EH (cell line): Measurements from ENCODE around the gene LRCOL1.

Source experiments
- DNase-seq: peaks from one replicate; pipeline ENCODE4 v3.0.0-alpha.2; 2015; ENCODE audit warnings: low read depth

LRCOL1 gene

GRCh38 chr12:132562489-132563021 is 47.8 kb downstream of the LRCOL1 start:
- no peak for DNase-seq

DNA sequence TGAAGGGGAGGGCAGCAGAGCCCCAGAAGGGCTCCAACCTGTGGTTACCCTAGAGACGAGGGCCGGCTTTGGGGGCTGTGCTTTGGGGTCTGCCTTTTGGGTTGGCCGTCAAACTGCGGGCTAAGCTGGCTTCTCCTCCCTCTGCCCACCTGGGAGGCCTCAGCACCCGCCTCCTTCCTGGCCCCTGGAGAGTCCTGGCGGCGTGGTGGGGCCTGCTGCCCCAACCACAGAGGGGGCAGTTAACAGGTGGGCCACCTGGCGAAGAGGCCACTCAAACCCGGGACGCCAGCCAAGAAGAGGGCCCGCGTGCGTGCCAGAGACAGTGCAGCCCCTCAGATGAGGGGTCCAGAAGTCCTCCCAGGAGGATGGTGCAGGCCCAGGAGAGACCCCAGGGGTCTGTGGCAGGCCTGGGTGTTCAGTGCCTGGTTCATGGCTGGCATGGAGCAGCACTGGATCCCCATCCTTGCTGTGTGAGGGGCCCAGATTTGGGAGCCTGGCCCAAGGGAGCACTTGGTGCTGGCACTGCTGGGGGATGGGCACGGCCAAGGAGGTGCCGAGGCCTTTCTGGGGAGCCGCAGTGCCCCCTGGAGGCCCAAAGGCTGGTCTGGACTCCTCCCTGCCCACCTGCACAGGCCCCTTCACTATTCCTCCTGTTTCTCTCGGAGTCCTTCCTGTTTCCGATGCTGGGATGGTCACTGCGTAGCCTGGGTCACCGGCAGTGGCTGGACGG is 48.8 kb downstream of the LRCOL1 start:
- peak; percentile 13 for DNase-seq

- peak; percentile 60 for DNase-seq
These were observed 49.6 kb downstream of the LRCOL1 start for GRCh38 chr12:132560614-132561426.

GRCh38 chr12:132560364-132560613 is 50.1 kb downstream of the LRCOL1 start:
- DNase-seq: no peak

GRCh38 chr12:132559652-132560363 is 50.6 kb downstream of the LRCOL1 start:
- peak; percentile 60 for DNase-seq

DNA sequence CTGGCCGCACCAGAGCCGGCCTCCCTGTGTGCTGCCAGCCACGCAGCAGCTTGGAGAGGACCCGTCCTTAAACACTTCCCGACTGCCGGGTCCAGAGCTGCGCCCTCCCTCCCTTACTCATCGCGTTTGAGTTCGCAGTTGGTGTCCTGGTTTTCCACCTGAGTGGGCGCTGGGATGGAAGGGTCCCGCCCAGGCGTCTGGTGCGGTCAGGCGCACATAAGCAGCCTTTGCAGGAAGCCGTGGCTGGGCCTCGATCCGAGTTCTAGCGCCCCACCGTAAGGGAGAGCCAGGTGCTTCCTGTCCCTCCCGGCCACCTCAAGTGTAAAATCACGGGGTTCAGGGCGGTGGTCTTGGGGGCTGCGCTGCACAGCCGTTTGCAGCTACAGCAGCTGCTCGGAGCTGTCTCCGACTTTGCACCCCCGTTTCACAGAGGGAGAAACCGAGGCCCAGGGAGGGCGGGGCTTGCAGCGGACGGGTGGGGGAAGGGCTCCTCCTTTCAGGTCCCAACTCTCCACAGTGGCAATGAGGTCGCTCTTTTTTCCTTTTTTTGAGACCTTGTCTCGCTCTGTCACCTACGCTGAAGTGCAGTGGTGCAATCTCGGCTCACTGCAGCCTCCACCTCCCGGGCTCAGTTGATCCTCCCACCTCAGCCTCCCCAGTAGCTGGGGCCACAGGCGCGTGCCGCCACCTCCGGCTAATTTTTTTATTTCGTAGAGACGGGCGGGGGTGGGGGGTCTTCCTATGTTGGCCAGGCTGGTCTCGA is 51.3 kb downstream of the LRCOL1 start:
- DNase-seq: no peak

- DNase-seq: no peak
These were observed 52.1 kb downstream of the LRCOL1 start for GRCh38 chr12:132558042-132558856.

DNA sequence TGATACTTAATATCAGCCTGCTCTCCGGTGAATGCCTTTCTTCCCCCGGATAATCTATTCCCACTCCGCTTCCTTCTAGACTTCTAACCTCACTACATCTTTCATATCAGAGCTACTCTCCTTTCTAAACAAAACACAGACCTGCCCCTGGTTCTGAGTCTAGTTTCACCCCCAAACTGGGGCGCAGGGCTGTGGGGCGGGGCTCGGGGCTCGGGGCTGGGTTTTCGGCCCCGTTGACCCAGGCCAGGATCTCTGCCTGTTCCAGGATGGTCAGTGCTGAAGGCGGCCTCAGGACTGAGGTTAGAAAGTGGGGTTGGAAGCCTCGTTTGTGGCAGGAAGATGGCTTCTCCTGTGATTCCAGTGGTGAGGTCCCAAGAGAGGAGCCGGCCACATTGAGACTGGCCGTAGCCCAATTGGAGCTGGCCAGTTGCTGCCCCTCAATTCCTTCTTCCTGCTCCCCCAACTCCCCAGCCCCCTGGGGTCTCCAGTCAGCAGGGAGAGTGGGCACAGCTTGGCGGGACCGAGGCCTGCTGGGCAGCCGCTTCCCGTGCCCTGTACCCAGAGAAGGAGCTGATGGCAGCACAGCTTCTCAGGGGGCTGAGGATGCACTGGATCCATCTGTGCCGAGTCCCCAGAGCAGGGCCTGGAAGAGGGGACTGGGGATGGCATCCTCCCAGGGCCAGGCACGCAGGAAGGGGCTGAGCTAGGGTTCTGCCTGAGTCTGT is 52.9 kb downstream of the LRCOL1 start:
- no peak for DNase-seq

GRCh38 chr12:132556801-132557200 is 53.6 kb downstream of the LRCOL1 start:
- DNase-seq: no peak

- no peak for DNase-seq
These were observed 54.2 kb downstream of the LRCOL1 start for GRCh38 chr12:132556216-132556615.

DNA sequence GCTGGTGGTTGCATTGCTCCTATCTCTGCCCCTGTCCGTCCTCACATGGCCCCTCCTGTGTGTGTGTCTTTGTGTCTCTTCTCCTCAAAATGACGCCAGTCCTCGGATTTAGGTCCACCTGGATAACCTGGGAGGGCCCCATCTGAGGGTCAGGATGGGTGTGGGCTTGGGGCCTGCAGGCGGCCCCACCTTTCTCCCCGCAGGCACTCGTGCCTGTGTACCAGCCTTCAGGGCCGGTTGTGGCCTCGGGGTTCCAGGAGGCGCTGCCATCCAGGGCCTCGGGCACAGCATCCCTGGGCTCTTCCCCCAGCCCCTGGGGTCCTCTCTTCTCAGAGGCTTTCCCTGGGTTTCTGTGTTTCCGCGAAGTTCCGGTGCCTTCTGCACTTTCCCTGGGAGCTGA is 54.7 kb downstream of the LRCOL1 start:
- no peak for DNase-seq

DNA sequence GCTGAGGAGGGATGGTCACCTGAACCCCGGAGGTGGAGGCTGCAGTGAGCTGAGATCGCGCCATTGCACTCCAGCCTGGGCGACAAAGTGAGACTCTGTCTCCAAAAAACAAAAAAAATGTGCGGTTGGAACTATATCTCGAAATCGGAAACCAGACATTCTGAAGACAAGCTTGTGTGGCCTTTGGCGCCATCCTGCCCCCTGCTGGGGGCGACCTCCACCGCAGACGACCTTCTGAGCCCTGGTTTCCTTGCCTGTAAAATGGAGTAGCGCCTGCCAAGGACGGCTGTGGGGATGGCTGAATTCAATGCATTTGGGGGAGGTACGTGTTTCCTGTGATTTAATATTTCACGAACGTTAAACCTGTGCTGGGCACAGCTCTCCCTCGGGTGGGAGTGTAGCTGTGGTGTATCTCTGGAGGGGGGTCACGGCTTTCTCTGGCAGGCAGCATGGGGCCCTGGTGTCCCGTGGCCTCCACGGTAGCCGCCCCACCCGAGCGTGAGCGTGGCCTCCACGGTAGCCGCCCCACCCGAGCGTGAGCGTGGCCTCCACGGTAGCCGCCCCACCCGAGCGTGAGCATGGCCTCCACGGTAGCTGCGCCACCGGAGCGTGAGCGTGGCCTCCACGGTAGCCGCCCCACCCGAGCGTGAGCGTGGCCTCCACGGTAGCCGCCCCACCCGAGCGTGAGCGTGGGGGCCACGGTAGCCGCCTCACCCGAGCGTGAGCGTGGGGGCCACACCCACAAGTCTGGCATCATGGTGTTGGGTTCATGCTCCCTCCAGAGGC is 55.3 kb downstream of the LRCOL1 start:
- DNase-seq: no peak
